ENCODE data around the gene MYO6. TPM values are rescaled to one million over a fixed set of nuclear protein-coding genes. Genes with fewer than 3 reads are reported as not detected.

Gene MYO6
- total and polyA plus RNA-seq, 2 donors from 2014 or later: 32.0 to 114 TPM

DNA sequence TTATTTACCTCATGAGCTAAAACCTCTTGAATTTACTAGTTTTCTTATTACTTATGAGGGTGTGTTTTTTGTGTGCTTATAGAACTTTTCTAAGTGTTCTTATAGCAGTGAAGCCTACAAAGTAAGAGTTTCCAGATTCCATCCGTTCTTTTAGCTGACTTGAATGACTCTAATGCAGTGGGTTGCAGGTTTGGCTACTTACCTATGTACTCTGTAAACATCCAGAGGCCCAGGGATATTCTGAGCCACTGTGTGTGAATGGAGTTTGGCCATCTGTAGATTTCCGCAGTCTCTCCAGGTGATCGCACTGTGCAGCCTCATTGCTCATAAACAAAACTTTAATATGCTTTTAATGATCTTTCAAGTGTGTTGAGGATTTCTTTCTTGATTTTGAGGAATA is 157.8 kb downstream of the MYO6 start:
- H3K4me1 ChIP-seq (ENCODE audit: control insufficient read depth in 2 of 3, insufficient read depth in 2 of 3, low read depth in 1 of 3, low read length in 3 of 3): no peaks in the 10 kb centered on the region
- H3K27ac ChIP-seq (ENCODE audit: low read depth in 2 of 2, low read length in 2 of 2): no peak overlapping the region
- no peaks in the 10 kb centered on the region for H3K27me3 ChIP-seq (ENCODE audit: control insufficient read depth, insufficient read depth, low read length)
- no peak overlapping the region for H3K4me3 ChIP-seq (ENCODE audit: low read length in 3 of 3)
- no peaks in the 10 kb centered on the region for H3K9me3 ChIP-seq (ENCODE audit: control insufficient read depth in 2 of 3, insufficient read depth in 1 of 3, low read length in 3 of 3)
- FAIRE-seq (no peak), DNase-seq (no peak)
- intact Hi-C loops (cut with DNase I): no loop called here
- H3K36me3 ChIP-seq (ENCODE audit: control insufficient read depth in 2 of 3, insufficient read depth in 3 of 3, low read length in 3 of 3): peaks cover 0 to 2% (median 0%) of the 10 kb centered on the region in 3 donors
- TF ChIP-seq, protein P1, sequence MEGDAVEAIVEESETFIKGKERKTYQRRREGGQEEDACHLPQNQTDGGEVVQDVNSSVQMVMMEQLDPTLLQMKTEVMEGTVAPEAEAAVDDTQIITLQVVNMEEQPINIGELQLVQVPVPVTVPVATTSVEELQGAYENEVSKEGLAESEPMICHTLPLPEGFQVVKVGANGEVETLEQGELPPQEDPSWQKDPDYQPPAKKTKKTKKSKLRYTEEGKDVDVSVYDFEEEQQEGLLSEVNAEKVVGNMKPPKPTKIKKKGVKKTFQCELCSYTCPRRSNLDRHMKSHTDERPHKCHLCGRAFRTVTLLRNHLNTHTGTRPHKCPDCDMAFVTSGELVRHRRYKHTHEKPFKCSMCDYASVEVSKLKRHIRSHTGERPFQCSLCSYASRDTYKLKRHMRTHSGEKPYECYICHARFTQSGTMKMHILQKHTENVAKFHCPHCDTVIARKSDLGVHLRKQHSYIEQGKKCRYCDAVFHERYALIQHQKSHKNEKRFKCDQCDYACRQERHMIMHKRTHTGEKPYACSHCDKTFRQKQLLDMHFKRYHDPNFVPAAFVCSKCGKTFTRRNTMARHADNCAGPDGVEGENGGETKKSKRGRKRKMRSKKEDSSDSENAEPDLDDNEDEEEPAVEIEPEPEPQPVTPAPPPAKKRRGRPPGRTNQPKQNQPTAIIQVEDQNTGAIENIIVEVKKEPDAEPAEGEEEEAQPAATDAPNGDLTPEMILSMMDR (IDR thresholded peaks at IDR 0.05; ENCODE audit: borderline replicate concordance, extremely low read depth, insufficient read depth): no peak
- no peak overlapping the region for H3K9ac ChIP-seq (ENCODE audit: low read length in 3 of 3)

DNA sequence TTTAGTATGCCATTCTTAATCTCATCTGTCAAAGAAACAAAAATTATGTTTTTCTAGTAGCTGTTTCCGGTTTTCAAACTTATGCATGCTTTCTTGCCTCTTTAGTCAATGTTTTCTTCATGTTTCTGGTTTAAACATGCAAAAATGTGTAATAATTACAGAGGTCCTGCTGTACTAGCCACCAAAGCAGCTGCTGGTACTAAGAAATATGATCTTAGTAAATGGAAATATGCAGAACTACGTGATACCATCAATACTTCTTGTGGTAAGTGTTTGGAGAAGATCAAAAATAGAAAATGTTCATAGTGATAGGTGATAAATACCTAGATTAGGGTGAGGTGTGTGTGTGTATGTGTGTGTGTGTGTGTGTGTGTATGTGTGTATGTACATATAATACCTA is 158.4 kb downstream of the MYO6 start:
- Histone ChIP-seq H3K4me1 (ENCODE audit: control insufficient read depth in 2 of 3, insufficient read depth in 2 of 3, low read depth in 1 of 3, low read length in 3 of 3) (no peaks in the 10 kb centered on the region), H3K9ac (ENCODE audit: low read length in 3 of 3) (no peak overlapping the region), H3K27ac (ENCODE audit: low read depth in 2 of 2, low read length in 2 of 2) (no peak overlapping the region), H3K27me3 (ENCODE audit: control insufficient read depth, insufficient read depth, low read length) (no peaks in the 10 kb centered on the region), H3K9me3 (ENCODE audit: control insufficient read depth in 2 of 3, insufficient read depth in 1 of 3, low read length in 3 of 3) (no peaks in the 10 kb centered on the region), H3K4me3 (ENCODE audit: low read length in 3 of 3) (no peak overlapping the region), H3K36me3 (ENCODE audit: control insufficient read depth in 2 of 3, insufficient read depth in 3 of 3, low read length in 3 of 3) (peaks cover 0 to 2% (median 0%) of the 10 kb centered on the region in 3 donors)
- intact Hi-C loops (cut with DNase I): no loop called here
- TF ChIP-seq, protein P1 (IDR thresholded peaks at IDR 0.05; ENCODE audit: borderline replicate concordance, extremely low read depth, insufficient read depth): no peak
- DNase-seq: no peak
- FAIRE-seq: no peak

DNA sequence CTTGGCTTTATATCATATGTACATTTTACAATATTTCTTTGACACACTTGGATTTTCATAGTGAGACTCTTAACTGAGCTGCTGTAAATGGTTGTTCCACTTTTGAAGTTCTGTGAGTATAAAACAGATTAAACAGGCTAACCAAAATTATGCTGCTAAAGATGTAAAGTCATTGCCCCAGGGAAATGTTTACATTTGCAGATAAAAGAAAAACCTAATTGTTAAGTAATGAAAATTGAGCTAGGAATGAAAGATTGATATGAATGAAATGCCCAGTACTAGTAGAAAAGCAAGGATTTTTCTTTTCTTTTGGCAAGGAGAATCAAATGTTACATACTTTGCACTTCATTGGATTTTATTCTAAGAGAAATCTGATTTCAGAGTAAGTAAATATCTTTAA is 164.0 kb downstream of the MYO6 start:
- FAIRE-seq: no peak
- intact Hi-C loops (cut with DNase I): no loop called here
- DNase-seq: no peak

More for the DNA sequence above, 164.0 kb downstream of the MYO6 start:
- peaks cover 0 to 16% (median 3%) of the 10 kb centered on the region in 3 donors for H3K36me3 ChIP-seq (ENCODE audit: control insufficient read depth in 2 of 3, insufficient read depth in 3 of 3, low read length in 3 of 3)
- H3K27ac ChIP-seq (ENCODE audit: low read depth in 2 of 2, low read length in 2 of 2): no peak overlapping the region
- H3K9ac ChIP-seq (ENCODE audit: low read length in 3 of 3): no peak overlapping the region
- H3K4me1 ChIP-seq (ENCODE audit: control insufficient read depth in 2 of 3, insufficient read depth in 2 of 3, low read depth in 1 of 3, low read length in 3 of 3): no peaks in the 10 kb centered on the region
- H3K4me3 ChIP-seq (ENCODE audit: low read length in 3 of 3): no peak overlapping the region
- H3K9me3 ChIP-seq (ENCODE audit: control insufficient read depth in 2 of 3, insufficient read depth in 1 of 3, low read length in 3 of 3): no peaks in the 10 kb centered on the region
- H3K27me3 ChIP-seq (ENCODE audit: control insufficient read depth, insufficient read depth, low read length): no peaks in the 10 kb centered on the region
- TF ChIP-seq, protein P1 (IDR thresholded peaks at IDR 0.05; ENCODE audit: borderline replicate concordance, extremely low read depth, insufficient read depth): no peak

Data from kidney (tissue), 14 donors.